HepG2 (cell line): Measurements from ENCODE around the gene SPRY1. TPM values are rescaled to one million over a fixed set of nuclear protein-coding genes. Genes with fewer than 3 reads are reported as not detected.

ENCODE experiments used
- ATAC-seq: fragments of 200-7000 bp; cut with Tn5 transposase; 3 replicates; pipeline ENCODE4 v1.9.1; 2020; ENCODE audit warnings: mild to moderate bottlenecking, moderate library complexity
- BruUV-seq: library from RNA; stranded (reverse); fragments of 400-500 nt; replicated peaks from 2 replicates; lab custom pipeline; 2021; lab: Mats Ljungman, UMichigan
- CTCF ChIA-PET: fragments of 300-600 bp; formaldehyde crosslinking; extraction: SDS; loops from one replicate; lab custom pipeline; 2021; ENCODE audit warnings: low total read pairs, inconsistent platforms, low intra/inter-chr PET ratio; lab: Yijun Ruan, JAX
- POLR2A ChIA-PET: fragments of 350-600 bp; sonication (Branson Sonifier 250); formaldehyde crosslinking; loops from one replicate; lab custom pipeline; 2020; ENCODE audit warnings: antibody characterized with exemption, inconsistent platforms; lab: Yijun Ruan, JAX
- DNase-seq: peaks from one replicate; pipeline ENCODE4 v3.0.0-alpha.2; 2015; ENCODE audit warnings: low spot score
- FAIRE-seq: peaks from 3 replicates; lab custom pipeline; 2011; peaks lifted over from hg19 to GRCh38; lab: Jason Lieb, UNC
- H2AFZ ChIP-seq: one replicate; pipeline ENCODE4 v1.6.1; 2011; ENCODE audit warnings: low read length, inconsistent platforms
- H3K27ac ChIP-seq: fragments of 300-600 bp; 3 replicates; pipeline ENCODE4 v1.8.0; 2011; ENCODE audit warnings: mixed run types, mild to moderate bottlenecking, mixed read lengths, low read length, inconsistent platforms; ENCODE audit not compliant: insufficient read depth; ENCODE audit errors: extremely low read length
- H3K27me3 ChIP-seq, 2 experiments: fragments of 200-600 bp in 1 of 2; 2 replicates in 1 of 2; 3 replicates in 1 of 2; pipeline versions ENCODE4 v1.6.0 to v1.8.0; 2011; ENCODE audit warnings: low read length in 2 of 2, mild to moderate bottlenecking in 2 of 2, moderate library complexity in 2 of 2, inconsistent platforms in 1 of 2; ENCODE audit not compliant: insufficient read depth in 2 of 2, control insufficient read depth in 1 of 2
- H3K36me3 ChIP-seq, 2 experiments: fragments of 200-600 bp in 1 of 2; replicated peaks in 1 of 2; 2 replicates in 1 of 2; 3 replicates in 1 of 2; pipeline versions ENCODE4 v1.5.1 to v1.8.0; 2011; ENCODE audit warnings: low read length in 2 of 2, inconsistent platforms in 1 of 2; ENCODE audit not compliant: insufficient read depth in 2 of 2, control insufficient read depth in 1 of 2
- H3K4me1 ChIP-seq: 2 replicates; pipeline ENCODE4 v1.5.1; 2012; ENCODE audit warnings: low read length, inconsistent platforms; ENCODE audit not compliant: insufficient read depth
- H3K4me2 ChIP-seq: 2 replicates; pipeline ENCODE4 v1.6.0; 2011; ENCODE audit warnings: low read depth, low read length, inconsistent platforms
- H3K4me3 ChIP-seq, 3 experiments: fragments of 200-600 bp in 1 of 3; sonication (generic), shearing (Covaris generic) in 1 of 3; replicated peaks in 1 of 3; 2 replicates each; pipeline ENCODE4 v1.5.1; 2011 to 2016; ENCODE audit warnings: low read length in 3 of 3, inconsistent platforms in 2 of 3, low read depth in 2 of 3, mild to moderate bottlenecking in 2 of 3, control low read depth in 1 of 3, mixed read lengths in 1 of 3; ENCODE audit not compliant: insufficient read depth in 1 of 3
- H3K79me2 ChIP-seq: one replicate; pipeline ENCODE4 v1.6.1; 2011; ENCODE audit warnings: low read length, inconsistent platforms; ENCODE audit not compliant: insufficient read depth
- H3K9ac ChIP-seq: 2 replicates; pipeline ENCODE4 v1.6.0; 2011; ENCODE audit warnings: mild to moderate bottlenecking, low read depth, low read length, inconsistent platforms; ENCODE audit not compliant: insufficient read depth
- H3K9me3 ChIP-seq: 2 replicates; pipeline ENCODE4 v1.5.1; 2012; ENCODE audit warnings: mild to moderate bottlenecking, low read length
- H4K20me1 ChIP-seq: 2 replicates; pipeline ENCODE4 v1.6.0; 2011; ENCODE audit warnings: inconsistent platforms, mild to moderate bottlenecking, low read length, moderate library complexity; ENCODE audit not compliant: insufficient read depth
- BRCA1 ChIP-seq: sonication (generic); formaldehyde crosslinking; IDR thresholded peaks from 2 replicates; pipeline ENCODE4 v1.4.0; 2020; ENCODE audit warnings: missing genetic modification reagents
- KAT2B ChIP-seq: fragments of 150-350 bp; IDR thresholded peaks from 2 replicates; pipeline ENCODE4 v1.6.1; 2014; ENCODE audit warnings: low read depth, low read length, borderline replicate concordance
- KDM5B ChIP-seq: sonication (generic); formaldehyde crosslinking; IDR thresholded peaks from 2 replicates; pipeline ENCODE4 v1.4.0; 2020; ENCODE audit warnings: missing genetic modification reagents, mild to moderate bottlenecking, borderline replicate concordance
- NKX3-1 ChIP-seq: sonication (generic); formaldehyde crosslinking; IDR thresholded peaks from 2 replicates; pipeline ENCODE4 v1.5.0; 2020; ENCODE audit warnings: missing genetic modification reagents
- PLSCR1 ChIP-seq: sonication (generic); formaldehyde crosslinking; IDR thresholded peaks from 2 replicates; pipeline ENCODE4 v1.5.0; 2020; ENCODE audit warnings: missing genetic modification reagents, mild to moderate bottlenecking, borderline replicate concordance
- RAD21 ChIP-seq: fragments of 450-650 bp; formaldehyde crosslinking; IDR thresholded peaks from 2 replicates; pipeline ENCODE4 v1.5.0; 2020; ENCODE audit warnings: mild to moderate bottlenecking
- REL ChIP-seq: sonication (generic); formaldehyde crosslinking; conservative IDR thresholded peaks from 2 replicates; pipeline ENCODE4 v1.8.0; 2022; ENCODE audit warnings: mild to moderate bottlenecking, missing genetic modification reagents, moderate library complexity
- TBL1XR1 ChIP-seq: fragments of 150-350 bp; IDR thresholded peaks from 2 replicates; pipeline ENCODE4 v1.6.1; 2014; ENCODE audit warnings: borderline replicate concordance, low read length; ENCODE audit not compliant: partially characterized antibody
- ZEB1 ChIP-seq: IDR thresholded peaks from 2 replicates; pipeline ENCODE4 v1.6.1; 2012; ENCODE audit warnings: mild to moderate bottlenecking, low read depth, inconsistent platforms; ENCODE audit not compliant: insufficient replicate concordance
- ZFP36L1 ChIP-seq: sonication (generic); formaldehyde crosslinking; IDR thresholded peaks from 2 replicates; pipeline ENCODE4 v1.8.0; 2022; ENCODE audit warnings: mild to moderate bottlenecking, missing genetic modification reagents, moderate library complexity
- ZKSCAN1 ChIP-seq: fragments of 150-350 bp; IDR thresholded peaks from 2 replicates; pipeline ENCODE4 v1.6.1; 2014; ENCODE audit warnings: low read length
- ZNF276 ChIP-seq: sonication (generic); formaldehyde crosslinking; IDR thresholded peaks from 2 replicates; pipeline ENCODE4 v1.4.0; 2020; ENCODE audit warnings: mild to moderate bottlenecking, low read depth, missing genetic modification reagents
- ZNF367 ChIP-seq: sonication (generic); formaldehyde crosslinking; IDR thresholded peaks from 2 replicates; pipeline ENCODE4 v1.4.0; 2020; ENCODE audit warnings: missing genetic modification reagents, borderline replicate concordance
- ZNF496 ChIP-seq: sonication (generic); formaldehyde crosslinking; IDR thresholded peaks from 2 replicates; pipeline ENCODE4 v1.8.1; 2023; ENCODE audit warnings: mild to moderate bottlenecking, moderate library complexity, missing genetic modification reagents; ENCODE audit not compliant: insufficient replicate concordance
- ZNF550 ChIP-seq: sonication (generic); formaldehyde crosslinking; IDR thresholded peaks from 2 replicates; pipeline ENCODE4 v1.4.0; 2020; ENCODE audit warnings: mild to moderate bottlenecking, missing genetic modification reagents, borderline replicate concordance
- ZNF704 ChIP-seq: sonication (generic); formaldehyde crosslinking; IDR thresholded peaks from 2 replicates; pipeline ENCODE4 v1.8.1; 2023; ENCODE audit warnings: mild to moderate bottlenecking, inconsistent platforms, moderate library complexity, missing genetic modification reagents, borderline replicate concordance
- WGBS: methylation state at CpG from one replicate; pipeline ENCODE4 v1.1.6; 2017; ENCODE audit warnings: low lambda C conversion rate; 5-methylcytosine and 5-hydroxymethylcytosine counted together
- in situ Hi-C: cut with HindIII; loops from 2 replicates; pipeline ENCODE4 v1.10.0; 2017; ENCODE audit warnings: low pct_unique_long_range_greater_than_20kb; ENCODE audit not compliant: extremely low pct_ligation_motif_present
- intact Hi-C: fragments of 100-400 bp; cut with micrococcal nuclease; formaldehyde crosslinking; loops from one replicate; pipeline ENCODE4 v1.10.0; 2022; ENCODE audit not compliant: unreplicated experiment
- polyA plus RNA-seq, 8 experiments: library from polyadenylated mRNA; depleted of rRNA in 3 of 8; stranded (reverse) in 7 of 8; unstranded in 1 of 8; fragments of >200 nt; fragmentation: Illumina TruSeq in 4 of 8; extraction: Trizol in 4 of 8; gene quantifications; 2 replicates each; pipeline versions ENCODE4 v1.2.1 to v1.2.3, GENCODE V29; 2011 to 2016; ENCODE audit warnings: low read depth in 4 of 8, missing spikeins in 1 of 8, mixed read lengths in 1 of 8; ENCODE audit not compliant: insufficient read depth in 1 of 8
- total RNA-seq, 5 experiments: library from RNA; depleted of rRNA; stranded (reverse); fragments of >200 nt; fragmentation: Illumina TruSeq; extraction: Trizol; gene quantifications; 2 replicates each; pipeline ENCODE4 v1.2.3, GENCODE V29; 2016; ENCODE audit warnings: low read depth in 1 of 5
- TF ChIP-seq, protein P1 (sequence below): sonication (generic); formaldehyde crosslinking; IDR thresholded peaks from 2 replicates; pipeline ENCODE4 v1.5.0; 2020; ENCODE audit warnings: missing genetic modification reagents
- TF ChIP-seq, protein P2 (sequence below): sonication (generic); formaldehyde crosslinking; IDR thresholded peaks from 2 replicates; pipeline ENCODE4 v1.4.0; 2020; ENCODE audit warnings: missing genetic modification reagents; ENCODE audit errors: not compliant biosample characterization

SPRY1 gene
- total and polyA plus RNA-seq, 2 of the 13 experiments (the other 11 are each of a cell fraction or from before 2014, with no cell fraction given): 24.7 to 33.4 TPM

- DNase-seq: no peak
- H2AFZ ChIP-seq: no peak overlapping the region
- no peak for ATAC-seq
- intact Hi-C loops (loop anchor here (10.0 kb wide), 1 partner anchor 905 kb away; no protein-coding TSS in a partner anchor), in situ Hi-C loops (no loop called here)
- no TSS peak for BruUV-seq
- POLR2A ChIA-PET: no interaction called here
- 0 out of 2 replicates have a peak, but pooled peaks cover 6% of the 10 kb centered on the region for H3K4me1 ChIP-seq
- H3K4me2 ChIP-seq: no peak overlapping the region
- no peaks in the 10 kb centered on the region for H3K9me3 ChIP-seq
- CTCF ChIA-PET: no interaction called here
- H3K9ac ChIP-seq: no peak overlapping the region
- H3K4me3 ChIP-seq: no peak overlapping the region
- no peaks in the 10 kb centered on the region for H4K20me1 ChIP-seq
- no peaks in the 10 kb centered on the region for H3K36me3 ChIP-seq
- FAIRE-seq: no peak
- H3K27me3 ChIP-seq: no peaks in the 10 kb centered on the region
- no peak overlapping the region for H3K27ac ChIP-seq
- 0% methylated on average over 1 of the region's 5 CpGs for WGBS
- no peaks in the 10 kb centered on the region for H3K79me2 ChIP-seq
- no peak for TF ChIP-seq ZNF704 (CRISPR knock-in tag)
- no peak for TF ChIP-seq REL
- TF ChIP-seq KDM5B (CRISPR knock-in tag): no peak
- TF ChIP-seq ZNF367 (CRISPR knock-in tag): no peak
- TF ChIP-seq, protein P1, sequence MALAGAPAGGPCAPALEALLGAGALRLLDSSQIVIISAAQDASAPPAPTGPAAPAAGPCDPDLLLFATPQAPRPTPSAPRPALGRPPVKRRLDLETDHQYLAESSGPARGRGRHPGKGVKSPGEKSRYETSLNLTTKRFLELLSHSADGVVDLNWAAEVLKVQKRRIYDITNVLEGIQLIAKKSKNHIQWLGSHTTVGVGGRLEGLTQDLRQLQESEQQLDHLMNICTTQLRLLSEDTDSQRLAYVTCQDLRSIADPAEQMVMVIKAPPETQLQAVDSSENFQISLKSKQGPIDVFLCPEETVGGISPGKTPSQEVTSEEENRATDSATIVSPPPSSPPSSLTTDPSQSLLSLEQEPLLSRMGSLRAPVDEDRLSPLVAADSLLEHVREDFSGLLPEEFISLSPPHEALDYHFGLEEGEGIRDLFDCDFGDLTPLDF (CRISPR knock-in tag): no peak
- no peak for TF ChIP-seq ZEB1
- no peak for TF ChIP-seq NKX3-1 (CRISPR knock-in tag)
- no peak for TF ChIP-seq ZNF550 (CRISPR knock-in tag)
- no peak for TF ChIP-seq KAT2B
- no peak for TF ChIP-seq ZKSCAN1
- TF ChIP-seq BRCA1 (CRISPR knock-in tag): no peak
- TF ChIP-seq RAD21 (CRISPR knock-in tag): no peak
- TF ChIP-seq, protein P2, sequence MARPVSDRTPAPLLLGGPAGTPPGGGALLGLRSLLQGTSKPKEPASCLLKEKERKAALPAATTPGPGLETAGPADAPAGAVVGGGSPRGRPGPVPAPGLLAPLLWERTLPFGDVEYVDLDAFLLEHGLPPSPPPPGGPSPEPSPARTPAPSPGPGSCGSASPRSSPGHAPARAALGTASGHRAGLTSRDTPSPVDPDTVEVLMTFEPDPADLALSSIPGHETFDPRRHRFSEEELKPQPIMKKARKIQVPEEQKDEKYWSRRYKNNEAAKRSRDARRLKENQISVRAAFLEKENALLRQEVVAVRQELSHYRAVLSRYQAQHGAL: no peak
- TF ChIP-seq PLSCR1 (CRISPR knock-in tag): no peak
- TF ChIP-seq ZFP36L1 (CRISPR knock-in tag): no peak
- no peak for TF ChIP-seq ZNF496
- no peak for TF ChIP-seq ZNF276 (CRISPR knock-in tag)
- no peak for TF ChIP-seq TBL1XR1
Measured at GRCh38 chr4:123359449-123360315, 36.9 kb upstream of the SPRY1 start.
